GM21529 (cell line): ENCODE data around the gene PYGB.

Experiments used
- ATAC-seq: cut with Tn5 transposase; IDR thresholded peaks from one replicate; pipeline ENCODE4 v1.9.1; 2021; ENCODE audit not compliant: unreplicated experiment

The PYGB gene

DNA sequence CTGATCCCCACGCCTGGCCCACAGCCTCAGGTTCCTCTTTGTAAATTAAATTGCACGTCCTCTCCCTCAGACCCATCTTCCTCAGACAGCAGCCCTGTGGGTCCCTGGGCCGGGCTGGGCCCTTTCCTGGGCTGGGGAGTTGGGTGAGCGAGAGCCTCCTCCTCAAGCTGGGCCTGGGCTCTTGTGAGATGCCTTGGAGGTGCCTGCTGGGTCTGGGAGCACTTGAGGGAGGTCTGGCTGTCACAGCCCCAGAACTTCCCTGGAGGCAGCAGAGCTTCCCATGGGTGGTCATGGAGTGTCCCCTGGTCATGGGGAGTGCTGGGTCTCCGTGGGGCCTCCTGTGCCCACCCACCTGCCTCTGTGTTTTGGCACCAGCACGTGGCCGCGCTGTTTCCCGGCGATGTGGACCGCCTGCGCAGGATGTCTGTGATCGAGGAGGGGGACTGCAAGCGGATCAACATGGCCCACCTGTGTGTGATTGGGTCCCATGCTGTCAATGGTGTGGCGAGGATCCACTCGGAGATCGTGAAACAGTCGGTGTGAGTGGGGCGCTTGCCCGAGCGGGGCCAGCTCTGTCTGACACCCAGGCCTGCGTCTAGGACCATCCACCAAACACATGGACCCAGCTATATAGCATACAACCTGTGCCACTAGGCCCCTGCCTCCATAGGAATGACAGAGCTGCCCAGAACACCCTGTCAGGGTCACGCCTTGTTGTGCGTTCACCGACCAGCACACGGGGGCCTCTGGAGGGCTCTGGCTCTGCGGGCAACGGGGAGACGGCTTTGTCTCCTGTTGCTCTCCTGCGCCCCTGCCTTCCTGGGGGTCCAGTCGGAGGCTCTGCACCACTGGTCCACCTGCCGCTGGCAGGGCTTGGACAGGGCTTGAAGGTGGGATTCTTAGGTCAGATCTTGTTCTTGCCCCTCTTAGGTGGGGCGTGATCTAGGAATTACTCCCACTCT, 33.0 kb downstream of the PYGB start:
- ATAC-seq = no peak

DNA sequence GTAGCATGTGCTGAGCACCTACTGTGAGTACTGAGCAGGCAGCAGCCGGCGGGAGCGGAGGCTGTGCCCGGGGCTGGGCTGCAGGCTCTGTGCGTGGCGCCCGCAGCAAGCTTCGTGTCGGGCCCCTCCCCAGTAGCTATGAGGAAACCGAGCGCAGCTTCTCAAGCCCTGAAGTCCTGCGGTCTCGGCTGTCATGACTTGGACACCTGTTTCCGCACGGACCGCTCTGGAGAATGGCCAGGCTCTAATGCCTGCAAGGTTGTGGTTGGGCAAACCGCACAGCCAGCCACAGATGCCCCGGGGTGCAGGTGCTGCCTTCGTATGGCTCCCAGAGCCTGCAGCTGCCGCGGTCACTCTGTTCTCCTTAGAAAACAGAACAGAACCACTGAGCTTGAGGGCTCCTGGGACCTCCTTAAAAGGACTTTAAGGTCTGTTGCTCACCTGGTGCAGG, 33.7 kb downstream of the PYGB start:
- peak; percentile 82 for ATAC-seq

DNA sequence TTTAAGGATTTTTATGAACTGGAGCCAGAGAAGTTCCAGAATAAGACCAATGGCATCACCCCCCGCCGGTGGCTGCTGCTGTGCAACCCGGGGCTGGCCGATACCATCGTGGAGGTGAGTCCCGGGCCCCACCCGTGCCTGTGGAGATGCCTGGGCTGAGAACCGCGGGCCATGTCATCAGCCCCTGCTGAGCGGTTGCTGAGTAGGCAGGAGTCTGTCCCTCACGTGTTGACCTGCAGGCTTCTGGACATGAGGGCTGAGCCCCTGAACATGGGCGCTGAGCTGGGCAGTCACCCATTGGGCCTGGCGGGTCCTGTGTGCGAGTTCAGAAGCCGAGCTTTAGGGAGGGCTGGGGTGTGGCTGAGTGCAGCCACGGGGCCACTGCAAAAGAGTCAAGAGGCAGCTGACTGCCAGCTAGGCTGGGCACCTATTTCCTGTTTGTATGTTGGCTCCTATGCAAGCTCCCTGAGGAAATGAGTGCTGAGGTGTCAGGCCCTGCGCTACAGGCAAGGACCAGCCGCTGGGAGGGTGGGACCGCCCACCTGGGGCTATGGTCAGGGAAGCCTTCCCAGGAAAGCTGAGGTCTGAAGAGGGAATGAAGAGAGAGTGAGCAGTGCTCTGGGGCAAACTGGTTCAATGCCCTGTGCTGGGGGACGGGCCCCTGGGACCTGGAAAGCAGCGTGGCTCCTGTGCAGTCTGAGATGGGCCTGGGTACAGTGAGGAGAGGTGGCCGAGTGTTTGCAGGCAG, 34.3 kb downstream of the PYGB start:
- ATAC-seq = peak; percentile 13

GRCh38 chr20:25282796-25283195, 34.9 kb downstream of the PYGB start:
- no peak for ATAC-seq

DNA sequence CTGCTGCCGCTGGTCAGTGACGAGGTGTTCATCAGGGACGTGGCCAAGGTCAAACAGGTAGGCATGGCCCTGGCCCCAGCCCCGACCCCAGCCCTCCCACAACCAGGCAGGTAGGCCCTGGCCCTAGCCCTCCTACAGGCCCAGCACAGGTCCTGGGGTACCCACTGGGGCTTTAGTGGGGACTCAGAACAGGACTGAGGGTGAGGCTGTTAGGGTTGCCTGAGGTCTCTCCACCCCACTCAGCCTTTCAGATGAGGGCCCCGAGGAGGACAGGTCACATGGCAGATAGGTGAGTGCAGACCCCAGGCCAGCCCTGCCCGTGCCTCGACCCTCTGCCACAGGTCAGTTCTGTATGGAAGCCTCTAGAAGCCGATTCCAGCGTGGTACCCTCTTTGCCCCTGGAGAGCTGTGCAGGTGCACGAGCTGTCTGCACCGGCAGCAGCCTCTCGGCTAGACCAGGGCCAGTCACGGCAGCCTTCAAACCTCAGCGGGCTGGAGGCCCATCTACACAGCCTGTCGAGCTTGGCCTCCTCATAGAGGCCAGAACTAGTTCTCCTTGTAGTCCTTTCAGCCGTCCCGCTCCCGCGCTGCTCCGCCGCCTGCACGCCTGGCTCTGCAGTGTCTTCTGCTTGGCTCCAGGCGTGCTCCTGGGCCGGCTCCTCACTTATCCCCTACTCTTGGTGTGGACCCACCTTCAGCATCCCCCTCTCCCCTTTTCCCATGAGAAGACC, 35.5 kb downstream of the PYGB start:
- ATAC-seq = no peak

DNA sequence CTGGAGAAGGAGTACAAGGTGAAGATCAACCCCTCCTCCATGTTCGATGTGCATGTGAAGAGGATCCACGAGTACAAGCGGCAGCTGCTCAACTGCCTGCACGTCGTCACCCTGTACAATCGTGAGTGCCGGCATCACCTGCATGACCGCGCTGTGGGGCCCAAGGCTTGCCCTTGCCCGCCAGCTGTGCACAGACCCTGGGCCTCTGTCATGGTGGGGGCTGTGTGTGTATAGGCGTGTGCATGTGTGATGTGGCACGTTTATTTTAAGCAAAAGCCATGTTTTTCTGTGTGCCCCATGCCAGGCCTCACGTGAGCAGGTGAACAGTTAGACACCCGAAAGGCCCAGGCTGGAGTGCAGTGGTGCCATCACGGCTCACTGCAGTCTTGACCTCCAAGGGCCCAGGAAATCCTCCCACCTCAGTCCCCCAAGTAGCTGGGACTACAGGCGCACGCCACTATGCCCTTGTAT, 36.3 kb downstream of the PYGB start:
- no peak for ATAC-seq

DNA sequence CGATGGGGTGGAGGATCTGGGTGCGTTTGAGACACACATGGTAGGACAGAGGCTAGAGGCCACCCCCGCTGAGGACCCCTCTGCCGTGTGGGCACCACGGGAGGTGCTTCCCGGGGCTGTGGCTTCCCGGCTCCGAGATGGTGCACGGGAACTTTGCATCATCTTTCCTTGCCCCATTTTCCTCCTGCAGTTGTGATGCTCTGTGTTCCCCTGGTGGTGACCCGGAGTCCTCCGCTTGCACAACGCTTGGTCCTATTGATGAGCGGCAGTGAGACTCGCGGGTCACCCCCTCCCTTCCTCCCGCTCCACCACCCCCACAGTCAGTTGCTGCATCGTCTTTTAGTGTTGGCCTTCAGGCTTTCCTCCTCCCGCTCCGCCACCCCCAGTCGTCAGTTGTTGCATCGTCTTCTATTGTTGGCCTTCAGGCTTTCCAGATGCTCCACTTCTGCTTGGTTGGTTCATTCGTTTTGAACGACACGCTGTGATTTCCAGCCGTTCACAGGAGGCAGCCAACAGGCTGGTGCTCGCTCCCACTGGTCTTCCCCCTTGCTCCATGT, 37.3 kb downstream of the PYGB start:
- no peak for ATAC-seq

- no peak for ATAC-seq
These were observed 38.2 kb downstream of the PYGB start for GRCh38 chr20:25285856-25286798.

- no peak for ATAC-seq
These were observed 39.0 kb downstream of the PYGB start for GRCh38 chr20:25286917-25287316.

GRCh38 chr20:25287631-25288290, 39.9 kb downstream of the PYGB start:
- no peak for ATAC-seq

GRCh38 chr20:25288291-25289181, 40.7 kb downstream of the PYGB start:
- ATAC-seq = peak; percentile 96

GRCh38 chr20:25289886-25290597, 42.2 kb downstream of the PYGB start:
- no peak for ATAC-seq

DNA sequence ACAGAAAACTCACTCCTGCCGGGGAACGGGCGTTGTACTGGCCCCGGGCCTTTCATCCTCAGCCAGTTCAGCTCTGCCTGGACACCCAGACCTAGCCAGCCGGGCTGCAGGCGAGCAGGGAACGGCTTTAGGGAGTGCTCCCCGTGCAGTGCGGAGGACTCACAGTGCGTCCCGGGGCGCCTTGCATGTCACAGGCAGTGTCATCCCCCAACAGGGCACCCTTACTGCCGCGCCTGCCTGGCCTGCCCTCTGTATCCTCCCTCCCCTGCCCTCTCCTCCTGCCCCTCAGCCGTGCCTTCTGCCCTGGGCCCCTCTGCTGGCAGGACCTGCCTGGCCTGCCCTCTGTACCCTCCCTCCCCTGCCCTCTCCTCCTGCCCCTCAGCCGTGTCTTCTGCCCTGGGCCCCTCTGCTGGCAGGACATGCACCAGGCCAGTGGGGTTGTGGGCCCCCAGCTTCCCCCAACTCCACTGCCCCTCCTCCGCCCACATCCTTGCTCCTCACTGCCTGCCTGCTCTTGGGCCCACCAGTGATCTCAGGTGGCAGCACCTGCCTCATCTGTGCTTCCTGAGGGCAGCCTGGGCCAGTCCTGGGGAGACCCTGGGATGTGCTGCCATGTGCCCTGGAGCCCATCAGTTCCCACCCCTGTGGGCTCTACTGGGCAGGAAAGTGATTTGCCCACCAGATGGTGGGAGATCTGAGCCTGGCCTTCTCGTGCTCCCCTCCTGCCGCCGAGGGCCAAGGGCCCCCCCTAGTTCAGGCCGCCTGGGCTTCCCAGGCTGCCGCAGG, 43.0 kb downstream of the PYGB start:
- no peak for ATAC-seq

GRCh38 chr20:25291432-25292133, 43.7 kb downstream of the PYGB start:
- ATAC-seq = no peak

DNA sequence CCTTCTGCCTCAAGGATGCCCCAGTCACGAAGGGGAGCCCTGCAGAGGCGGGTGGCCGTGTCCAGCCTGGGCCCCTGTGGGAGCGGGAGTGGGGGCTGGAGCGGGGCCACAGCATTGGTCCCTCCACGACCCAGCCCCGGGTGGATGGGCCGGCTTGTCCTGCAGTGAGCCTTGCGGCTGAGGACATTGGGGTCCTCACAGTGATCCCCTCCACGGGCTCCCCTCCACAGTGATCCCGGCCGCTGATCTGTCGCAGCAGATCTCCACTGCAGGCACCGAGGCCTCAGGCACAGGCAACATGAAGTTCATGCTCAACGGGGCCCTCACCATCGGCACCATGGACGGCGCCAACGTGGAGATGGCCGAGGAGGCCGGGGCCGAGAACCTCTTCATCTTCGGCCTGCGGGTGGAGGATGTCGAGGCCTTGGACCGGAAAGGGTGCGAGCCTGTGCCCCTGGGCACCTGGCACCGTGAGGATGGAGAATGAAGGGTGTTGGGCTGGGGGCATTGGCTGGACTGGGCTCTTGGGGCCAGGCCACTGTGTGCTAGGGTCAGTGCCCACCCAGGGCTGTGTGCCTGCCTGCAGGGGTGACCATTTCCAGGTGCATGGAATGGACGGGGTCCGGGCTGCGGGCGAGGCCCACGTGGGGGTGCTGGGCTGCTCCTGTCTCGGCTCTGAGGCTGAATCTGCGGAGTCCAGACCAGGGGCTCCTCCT, 44.4 kb downstream of the PYGB start:
- ATAC-seq = no peak

GRCh38 chr20:25293507-25293906, 45.6 kb downstream of the PYGB start:
- no peak for ATAC-seq
